GM19035 (cell line): ENCODE measurements around the gene RHOJ.
"Not testable (repeated sequence)": the region's sequence is repeated elsewhere in the genome, so short reads cannot be mapped to it uniquely, and the experiment has no call there.

Experiments
- ATAC-seq: cut with Tn5 transposase; IDR thresholded peaks from one replicate; pipeline ENCODE4 v1.9.1; 2021; ENCODE audit not compliant: unreplicated experiment

Gene RHOJ

GRCh38 chr14:63266106-63266505 lies 61.9 kb downstream of the RHOJ start:
- no peak for ATAC-seq

GRCh38 chr14:63267171-63267570 lies 62.9 kb downstream of the RHOJ start:
- ATAC-seq, result no peak

- no peak for ATAC-seq
Observed at GRCh38 chr14:63268771-63269170, 64.5 kb downstream of the RHOJ start.

GRCh38 chr14:63269561-63270225 lies 65.5 kb downstream of the RHOJ start:
- no peak for ATAC-seq

GRCh38 chr14:63273129-63273528 lies 68.9 kb downstream of the RHOJ start:
- ATAC-seq, result no peak

GRCh38 chr14:63273717-63274655 lies 69.7 kb downstream of the RHOJ start:
- ATAC-seq, result no peak

GRCh38 chr14:63275611-63276010 lies 71.4 kb downstream of the RHOJ start:
- ATAC-seq, result no peak

GRCh38 chr14:63276016-63276415 lies 71.8 kb downstream of the RHOJ start:
- ATAC-seq, result no peak

GRCh38 chr14:63276492-63277342 lies 72.5 kb downstream of the RHOJ start:
- peak; percentile 76 for ATAC-seq

- ATAC-seq, result no peak
Observed at GRCh38 chr14:63277591-63278183, 73.4 kb downstream of the RHOJ start.

GRCh38 chr14:63279933-63280332 lies 75.7 kb downstream of the RHOJ start:
- not testable (repeated sequence) for ATAC-seq

GRCh38 chr14:63282997-63283883 lies 79.0 kb downstream of the RHOJ start:
- peak; percentile 79 for ATAC-seq

GRCh38 chr14:63283884-63284248 lies 79.6 kb downstream of the RHOJ start:
- no peak for ATAC-seq

- no peak for ATAC-seq
Observed at GRCh38 chr14:63286071-63286470, 81.8 kb downstream of the RHOJ start.

- ATAC-seq, result no peak
Observed at GRCh38 chr14:63287666-63288483, 83.6 kb downstream of the RHOJ start.

- ATAC-seq, result peak; percentile 74
Observed at GRCh38 chr14:63288853-63289252, 84.6 kb downstream of the RHOJ start.

- ATAC-seq, result no peak
Observed at GRCh38 chr14:63290741-63291430, 86.6 kb downstream of the RHOJ start.

- no peak for ATAC-seq
Observed at GRCh38 chr14:63292805-63293204, 88.6 kb downstream of the RHOJ start.
